NB4 (cell line): ENCODE data around the gene ATP9B.

ENCODE experiments used
- CTCF ChIP-seq: IDR thresholded peaks from one replicate; pipeline ENCODE4 v1.5.1; 2012; ENCODE audit warnings: low read depth, low read length
- MYC ChIP-seq: IDR thresholded peaks from 2 replicates; pipeline ENCODE4 v1.6.1; 2011; ENCODE audit warnings: low read depth, low read length

DNA sequence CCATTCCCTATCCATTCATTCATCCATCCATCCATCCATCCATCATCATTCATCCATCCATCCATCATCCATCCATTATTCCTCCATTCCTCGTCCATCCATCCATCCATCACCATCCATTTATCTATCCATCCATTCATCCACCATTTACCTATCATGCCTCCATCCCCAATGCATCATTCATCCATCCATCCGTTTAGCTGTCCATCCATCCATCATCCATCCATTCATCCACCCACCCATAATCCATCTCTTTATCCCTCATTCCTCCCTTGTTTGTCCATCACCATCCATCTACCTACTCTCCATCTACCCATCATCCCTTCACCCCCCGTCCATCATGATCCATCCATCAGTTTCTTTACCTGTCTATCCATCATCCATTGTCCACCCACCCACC lies 340.1 kb downstream of the ATP9B start:
- TF ChIP-seq CTCF (no peak), MYC (no peak)
